GM19468 (cell line): ENCODE data around the gene DSCAML1.

Experiments
- ATAC-seq: cut with Tn5 transposase; IDR thresholded peaks from one replicate; pipeline ENCODE4 v1.9.1; 2021; ENCODE audit warnings: mild to moderate bottlenecking, moderate library complexity, moderate number of reproducible peaks; ENCODE audit not compliant: unreplicated experiment; ENCODE audit errors: extremely low read depth

Gene DSCAML1

DNA sequence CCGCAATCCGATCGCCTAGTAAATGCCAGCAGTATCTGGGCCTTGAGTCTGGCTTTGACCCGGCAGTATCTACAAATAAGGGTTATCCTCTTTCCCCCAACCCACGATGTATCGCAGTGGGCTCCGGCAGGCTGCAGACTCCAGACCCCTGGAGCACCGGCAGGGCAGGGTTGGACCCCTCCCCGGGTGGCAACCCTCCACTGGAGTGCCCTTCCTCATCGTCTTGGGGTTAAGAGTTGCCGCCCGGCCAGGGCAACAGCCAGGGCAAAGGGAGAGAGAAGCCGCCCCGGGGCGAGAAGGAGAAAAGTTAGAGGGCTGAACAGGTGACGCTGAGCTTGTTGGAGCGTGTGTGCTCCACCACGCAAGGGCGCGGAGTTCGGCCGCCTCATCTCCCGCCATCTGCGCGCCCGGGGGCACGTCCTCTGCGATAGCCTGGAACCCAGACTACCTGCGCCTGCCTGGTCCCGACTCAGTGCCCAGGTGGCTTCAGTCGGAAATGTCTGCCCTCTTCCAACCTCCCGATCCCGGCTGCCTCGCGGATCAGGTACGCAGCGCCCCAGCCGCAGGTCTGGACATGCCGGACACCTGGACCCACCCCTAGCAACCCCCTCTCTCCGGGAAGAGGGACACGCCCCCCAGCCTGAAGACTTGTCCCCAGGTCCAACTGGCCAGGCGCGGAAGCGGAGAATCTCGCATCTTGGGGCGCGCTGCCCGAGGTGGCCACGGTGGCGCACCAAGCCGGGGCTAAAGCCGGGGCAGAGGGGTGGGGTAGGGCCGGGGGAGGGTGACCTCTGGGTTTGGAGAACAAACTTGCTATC, 1.2 kb downstream of the DSCAML1 start:
- no peak for ATAC-seq

DNA sequence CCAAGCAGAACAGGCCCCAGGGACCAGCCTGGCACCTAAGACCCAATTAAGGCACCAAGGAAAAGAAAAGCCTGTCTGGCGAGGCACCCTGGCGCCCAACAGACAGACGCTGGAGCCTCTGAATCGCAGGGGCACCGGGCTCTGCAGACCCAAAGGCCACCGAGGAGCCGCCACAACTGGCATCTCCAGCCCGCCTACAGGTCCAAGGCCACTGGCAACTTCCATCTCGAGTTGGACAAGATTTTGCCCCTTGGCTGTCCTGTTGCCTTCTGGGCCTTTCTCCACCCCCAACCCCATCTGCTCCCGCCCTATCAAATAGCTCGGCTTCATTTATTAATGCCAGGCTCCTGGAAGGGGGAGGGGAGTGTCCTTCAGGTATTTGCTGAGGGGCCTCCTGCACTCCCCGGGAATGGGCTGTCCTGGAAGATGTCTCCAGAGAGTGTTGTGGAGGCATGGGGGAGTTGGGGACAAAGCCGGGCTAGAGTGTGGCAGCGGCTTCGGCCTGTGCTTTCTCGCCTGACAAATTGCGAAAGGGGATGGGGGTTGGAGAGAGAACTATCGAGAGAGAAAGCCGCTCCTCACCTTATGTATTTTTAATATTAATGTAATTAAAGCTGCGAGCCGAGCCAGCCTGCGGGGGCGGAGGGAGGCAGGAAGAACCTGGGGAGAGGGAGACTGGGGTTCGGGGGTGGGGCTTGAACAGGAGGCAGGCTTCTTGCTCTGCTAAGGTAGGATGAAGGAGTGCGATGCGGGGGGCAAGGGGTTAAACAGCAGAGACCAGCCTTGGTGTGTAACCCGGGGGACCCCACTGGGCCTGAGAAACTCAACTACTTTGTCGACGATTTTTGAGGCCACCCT, 2.0 kb downstream of the DSCAML1 start:
- no peak for ATAC-seq

DNA sequence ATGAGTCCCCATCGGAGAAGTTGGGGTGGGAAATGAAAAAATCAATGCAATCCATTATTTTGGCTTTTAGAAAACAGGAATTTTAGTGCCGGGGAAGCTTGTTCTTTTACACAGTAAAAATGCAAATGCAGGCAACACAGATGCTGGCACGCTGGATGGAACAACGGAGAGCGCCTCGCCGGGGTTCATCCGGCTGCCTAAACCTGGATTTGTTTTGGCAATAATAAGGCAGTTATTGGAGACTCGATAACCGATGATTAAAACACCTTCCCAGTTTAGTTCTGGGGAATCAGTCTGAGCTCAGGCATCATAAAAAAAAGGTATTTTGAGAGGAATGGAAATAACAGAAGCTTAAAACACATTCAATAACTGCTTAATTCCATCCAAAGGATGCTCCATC, 2.9 kb downstream of the DSCAML1 start:
- ATAC-seq: no peak

DNA sequence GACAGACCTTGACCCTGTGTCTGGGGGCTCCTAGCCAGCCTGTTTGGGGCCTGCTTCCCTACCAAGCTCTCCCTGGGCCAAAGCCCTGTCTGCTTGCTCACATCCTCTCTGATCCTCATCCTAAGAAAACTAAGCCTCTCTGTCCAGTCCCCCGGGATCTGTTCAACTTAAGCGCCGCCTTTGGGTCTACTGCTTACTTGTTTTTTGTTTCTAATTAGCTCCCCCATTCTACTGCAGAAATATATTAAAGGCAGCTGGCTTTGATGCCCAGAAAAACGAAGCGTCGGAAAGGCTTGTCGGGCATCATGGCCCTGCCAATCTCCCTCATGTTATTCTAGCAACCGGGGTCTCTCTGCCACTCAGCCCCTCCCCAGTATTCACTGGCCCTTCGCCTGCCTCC, 3.4 kb downstream of the DSCAML1 start:
- ATAC-seq: no peak

DNA sequence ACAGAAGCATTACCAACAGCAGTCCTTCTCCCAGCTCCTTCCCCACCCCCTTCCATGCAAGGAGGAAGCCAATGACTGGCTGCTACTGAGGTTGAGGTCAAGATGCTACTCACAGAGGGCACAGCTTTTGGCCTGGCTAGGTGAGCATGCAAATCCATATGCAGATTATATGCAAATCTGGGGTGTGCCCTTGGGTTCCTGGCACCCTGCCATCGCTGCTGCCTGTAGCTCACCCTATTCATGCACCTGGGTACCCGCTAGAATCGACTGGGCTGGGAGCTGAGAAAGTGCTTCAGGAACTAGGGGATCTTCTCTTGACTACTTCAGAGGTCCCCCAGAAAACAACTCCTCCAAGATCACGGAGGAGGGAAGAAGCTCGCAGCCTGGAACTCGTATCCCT, 4.0 kb downstream of the DSCAML1 start:
- no peak for ATAC-seq

DNA sequence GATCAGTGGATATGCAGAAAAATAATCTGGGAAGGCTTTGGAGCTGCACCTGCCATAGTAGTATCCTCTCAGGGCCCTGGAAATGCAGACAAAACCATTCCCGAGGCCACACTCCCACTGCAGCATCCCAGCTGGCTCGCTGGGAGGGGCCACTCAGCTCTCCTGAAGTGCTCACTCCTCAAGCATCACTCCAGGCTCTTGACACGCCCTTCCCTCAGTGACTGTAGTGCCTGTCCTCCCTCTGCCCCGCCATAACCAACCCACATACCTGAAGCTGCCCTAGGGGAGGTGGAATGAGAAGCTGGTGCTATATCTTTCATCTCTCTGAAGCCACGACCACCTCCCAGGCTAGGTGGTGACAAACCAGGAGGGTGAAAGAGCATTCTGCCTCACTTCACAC, 4.8 kb downstream of the DSCAML1 start:
- ATAC-seq: no peak

DNA sequence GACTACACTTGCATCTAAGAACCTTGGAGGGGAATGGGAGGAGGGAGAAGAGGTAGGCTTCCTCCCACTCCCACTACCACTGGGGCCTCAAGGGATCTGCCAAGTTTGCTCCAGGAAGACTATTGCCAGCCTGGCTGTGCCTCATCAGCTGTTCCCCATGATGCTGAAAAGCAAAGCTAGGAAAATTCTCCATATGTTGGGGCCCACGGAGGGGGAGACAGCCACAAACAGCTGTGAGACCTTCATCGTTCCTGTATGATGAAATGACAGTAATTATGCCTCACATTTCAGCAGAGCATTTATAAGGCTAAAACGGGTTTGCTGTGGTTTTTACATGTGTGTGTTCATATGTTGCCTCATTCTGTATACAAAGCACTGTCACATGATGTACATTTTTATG, 6.7 kb downstream of the DSCAML1 start:
- ATAC-seq: no peak

DNA sequence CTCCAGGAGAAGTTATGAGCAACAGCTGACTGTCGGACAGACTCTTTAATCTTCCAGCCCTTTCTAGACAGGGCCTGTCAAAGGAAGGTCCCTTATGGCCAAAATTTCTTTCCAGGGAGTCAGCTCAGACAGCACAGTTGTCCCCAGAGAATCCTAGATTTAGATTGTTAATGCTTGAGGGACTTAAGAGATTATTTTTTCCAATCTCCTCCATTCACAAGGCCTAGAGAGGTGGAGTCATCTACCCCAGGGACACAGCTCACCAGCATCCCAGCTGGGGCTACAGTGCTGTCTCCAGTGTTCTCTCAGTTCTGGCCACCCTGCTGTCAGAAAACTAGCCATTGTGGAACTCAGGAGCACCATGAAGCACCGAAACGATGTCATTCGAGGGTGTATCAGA, 7.8 kb downstream of the DSCAML1 start:
- no peak for ATAC-seq

DNA sequence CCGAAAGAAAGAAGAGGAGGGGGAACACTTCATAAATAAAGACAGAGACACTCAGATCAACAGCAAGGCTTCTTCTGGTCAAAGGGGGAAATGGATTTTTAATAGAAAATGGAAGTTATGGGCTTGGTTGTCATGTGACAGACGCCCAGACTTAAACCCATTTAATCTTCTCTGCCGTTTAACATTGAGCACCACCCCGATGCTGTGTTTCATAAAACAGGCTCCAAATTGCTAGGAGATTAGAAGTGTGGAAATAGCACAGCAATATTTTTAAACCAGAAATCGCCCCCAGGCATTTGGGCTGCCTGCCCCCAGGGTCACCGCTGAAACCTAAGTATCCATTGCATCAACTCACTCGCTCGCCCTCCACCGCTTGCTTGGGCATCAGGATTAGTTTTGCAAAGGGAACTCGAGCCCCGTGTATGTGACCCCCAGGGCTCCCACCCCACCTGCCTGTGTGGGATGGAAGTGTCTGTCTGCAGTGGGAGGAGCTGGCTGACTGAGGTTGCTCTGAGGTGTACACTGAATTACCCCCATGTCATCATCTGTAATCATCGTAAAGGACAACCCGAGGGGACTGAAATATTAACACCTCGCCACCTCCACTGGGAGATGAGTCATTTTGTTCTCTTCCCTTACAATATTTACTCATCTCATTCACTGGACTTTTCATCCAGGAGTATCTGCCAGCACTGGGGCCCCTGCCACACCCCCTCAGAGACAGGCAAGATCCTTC, 10.7 kb downstream of the DSCAML1 start:
- ATAC-seq: no peak

DNA sequence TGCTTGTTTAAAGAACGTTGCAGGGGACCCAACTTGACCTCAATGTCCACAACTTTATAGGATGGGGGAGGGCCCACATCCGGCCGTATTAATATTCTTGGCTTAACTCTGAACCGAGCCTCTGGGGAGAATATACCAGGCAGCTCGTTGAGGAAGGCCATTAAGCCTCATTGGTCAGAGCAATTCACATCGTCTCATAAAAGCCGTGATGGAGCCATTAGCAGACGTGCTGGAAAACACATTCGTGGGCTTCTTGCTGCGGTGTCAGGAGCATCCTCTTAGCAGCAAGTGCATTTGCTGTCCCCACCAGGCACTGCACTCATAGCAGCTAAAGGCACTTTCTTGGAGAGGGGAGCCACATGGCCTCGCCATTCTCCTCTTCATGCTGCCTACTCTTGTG, 14.9 kb downstream of the DSCAML1 start:
- no peak for ATAC-seq

DNA sequence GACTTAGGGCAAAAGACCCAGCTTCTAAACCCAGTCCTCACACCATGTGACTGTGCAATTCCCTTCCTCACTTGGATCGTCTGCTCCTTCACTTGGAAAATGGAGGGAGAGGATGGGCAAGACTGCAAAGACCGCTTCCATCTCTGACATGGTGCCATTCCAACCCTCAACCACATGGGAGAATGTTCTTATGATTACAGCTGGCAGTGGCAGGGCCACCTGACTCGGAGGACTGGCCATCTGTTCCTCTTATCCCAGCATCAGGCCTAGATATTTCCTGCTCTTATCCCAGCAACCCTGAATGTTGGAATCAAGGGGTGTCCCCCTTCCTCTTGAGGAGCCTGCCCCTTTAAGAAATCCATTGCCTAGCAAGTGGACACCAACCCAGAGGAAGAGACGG, 15.4 kb downstream of the DSCAML1 start:
- no peak for ATAC-seq

DNA sequence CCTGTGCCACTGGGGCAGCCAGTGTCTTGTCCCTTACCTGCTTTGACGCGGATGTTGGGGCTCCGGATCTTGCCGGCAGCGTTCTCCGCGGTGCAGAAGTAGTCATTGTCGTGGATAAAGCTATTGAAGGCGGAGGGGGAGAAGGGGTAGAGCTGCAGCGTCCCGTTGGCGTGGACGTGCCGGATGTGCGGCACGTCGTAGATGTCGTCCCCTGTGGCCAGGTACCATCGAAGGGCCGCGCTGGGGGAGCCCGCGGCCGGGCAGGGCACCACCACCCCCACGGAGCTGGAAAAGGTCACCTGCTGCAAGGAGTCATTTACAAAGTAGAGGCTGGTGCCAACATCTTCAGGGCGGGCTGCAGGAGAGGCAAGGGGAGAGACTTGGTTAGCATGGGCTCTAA, 16.6 kb downstream of the DSCAML1 start:
- no peak for ATAC-seq

DNA sequence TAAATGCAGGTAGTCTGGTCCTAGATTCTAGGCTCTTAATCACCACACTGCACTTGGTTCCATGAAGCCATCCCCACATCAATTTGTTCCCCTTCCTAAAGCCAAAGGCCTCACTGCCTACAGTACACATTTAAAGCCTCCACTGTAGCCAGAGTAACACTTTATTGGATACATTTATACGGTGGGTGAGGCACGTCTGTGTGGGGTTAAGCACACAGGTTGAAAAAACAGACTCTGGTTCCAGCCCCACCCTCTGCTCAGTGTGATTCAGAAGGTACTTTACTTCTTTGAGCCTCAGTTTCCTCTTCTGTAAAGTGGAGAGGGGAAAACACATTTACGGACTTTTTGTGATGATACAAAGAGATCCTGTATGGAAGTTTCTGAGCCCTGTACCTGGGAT, 22.5 kb downstream of the DSCAML1 start:
- ATAC-seq: no peak

DNA sequence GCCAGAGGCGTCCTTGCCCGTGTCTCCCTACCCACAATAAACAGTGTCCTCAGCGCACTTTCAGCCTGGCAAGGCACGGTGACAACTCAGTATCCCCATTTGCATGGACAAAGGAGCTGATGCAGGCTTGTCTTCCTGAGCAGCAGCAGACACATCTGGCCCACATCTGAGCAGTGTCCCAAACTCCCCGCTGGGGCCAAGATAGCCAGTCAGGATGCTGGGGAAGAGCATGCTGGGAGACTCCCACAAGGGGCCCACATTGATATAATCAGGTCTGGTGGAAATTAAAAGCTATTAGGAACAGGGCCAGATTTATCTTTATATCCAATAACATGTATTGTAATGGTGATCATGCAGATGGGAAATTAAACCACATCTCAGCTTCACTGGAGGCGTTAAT, 24.7 kb downstream of the DSCAML1 start:
- ATAC-seq: no peak

DNA sequence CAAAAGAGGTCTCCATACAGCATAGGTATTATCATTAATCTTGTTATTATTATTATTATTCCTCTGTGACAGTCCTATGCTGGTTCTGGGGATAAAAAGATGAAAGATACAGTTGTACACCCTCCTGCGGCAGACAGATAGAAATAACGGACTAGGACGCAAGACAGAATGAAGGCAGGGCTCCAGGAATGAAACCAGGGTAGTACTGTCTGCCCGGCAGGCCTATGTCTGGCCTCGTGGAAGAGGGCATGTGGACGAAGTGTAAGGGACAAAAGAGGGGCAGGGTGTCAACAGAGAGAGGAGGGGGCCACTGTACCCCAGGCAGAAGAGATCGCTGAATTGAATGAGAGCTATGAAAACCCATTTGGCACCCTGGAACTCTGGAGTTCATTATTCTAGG, 25.2 kb downstream of the DSCAML1 start:
- ATAC-seq: no peak

DNA sequence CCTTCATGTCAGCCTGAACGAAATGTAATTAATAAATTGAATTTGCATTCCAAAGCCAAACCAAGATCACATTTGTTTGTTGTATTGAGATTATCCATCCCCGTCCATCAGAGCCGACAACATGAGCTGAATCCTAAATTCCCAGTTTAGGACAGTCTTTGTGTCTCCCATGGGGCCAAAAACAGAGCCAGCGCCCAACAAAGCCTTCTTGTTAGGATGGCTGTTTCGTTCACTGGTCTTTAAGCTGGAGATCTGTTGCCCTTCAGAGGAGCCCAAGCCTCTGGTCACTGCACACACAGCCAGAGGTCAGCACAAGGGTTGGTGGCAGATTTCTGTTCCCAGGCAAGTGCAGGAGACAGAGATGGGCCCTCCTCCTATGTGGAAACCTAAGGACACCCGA, 25.8 kb downstream of the DSCAML1 start:
- no peak for ATAC-seq

DNA sequence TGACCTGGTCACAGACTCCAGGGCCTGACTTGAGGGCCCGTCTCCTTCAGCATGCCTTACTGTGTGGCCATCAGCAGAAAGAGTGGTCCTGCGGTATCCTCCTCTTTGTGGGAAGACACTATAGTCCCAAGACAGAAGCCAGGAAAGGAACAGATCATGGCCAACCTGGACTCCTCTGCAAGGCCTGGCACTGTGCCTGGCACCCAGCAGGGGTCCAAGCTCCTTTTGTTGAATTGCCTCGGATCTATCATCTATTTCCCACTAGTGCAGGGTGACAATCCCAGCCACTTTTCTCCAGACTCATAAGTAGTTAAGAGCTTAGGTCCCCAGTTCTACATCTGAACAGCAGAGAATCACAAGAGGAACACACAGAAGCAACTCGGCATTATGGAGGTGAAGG, 27.0 kb downstream of the DSCAML1 start:
- no peak for ATAC-seq

DNA sequence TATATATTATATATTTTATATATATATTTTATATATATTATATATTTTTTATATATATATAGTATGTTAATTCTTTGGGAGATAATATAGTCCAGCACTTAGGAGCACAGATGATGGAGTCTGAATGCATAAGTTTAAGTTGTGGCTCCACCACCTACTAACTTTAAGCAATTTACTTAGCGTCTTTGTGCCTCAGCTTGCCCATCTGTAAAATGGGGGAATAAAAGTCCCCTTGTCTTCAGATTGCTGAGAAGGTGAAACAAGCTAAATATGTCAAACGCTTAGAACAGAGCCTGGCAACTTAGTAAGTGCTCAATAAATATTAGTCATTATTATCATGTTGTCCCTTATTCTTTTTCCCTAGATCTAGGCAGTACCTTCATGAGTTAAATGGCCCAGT, 27.5 kb downstream of the DSCAML1 start:
- ATAC-seq: no peak

DNA sequence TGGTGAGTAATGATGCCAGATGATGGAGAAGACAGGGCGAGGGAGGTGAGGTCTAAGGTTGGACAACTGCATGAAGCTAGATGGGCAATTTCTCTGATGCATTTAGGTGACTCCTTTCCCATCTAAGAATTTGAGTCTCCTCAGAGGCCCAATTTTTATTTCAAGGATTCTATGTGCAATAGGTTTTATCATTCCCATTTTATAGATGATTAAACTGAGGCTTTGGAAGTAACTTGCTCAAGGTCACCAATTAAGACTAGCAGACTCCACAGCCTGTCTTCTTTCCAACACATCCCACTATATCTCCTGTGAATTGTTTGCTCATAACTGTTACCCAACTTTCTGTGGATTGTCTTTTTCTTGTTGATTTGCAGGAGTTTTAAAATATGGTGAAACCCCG, 28.5 kb downstream of the DSCAML1 start:
- no peak for ATAC-seq

DNA sequence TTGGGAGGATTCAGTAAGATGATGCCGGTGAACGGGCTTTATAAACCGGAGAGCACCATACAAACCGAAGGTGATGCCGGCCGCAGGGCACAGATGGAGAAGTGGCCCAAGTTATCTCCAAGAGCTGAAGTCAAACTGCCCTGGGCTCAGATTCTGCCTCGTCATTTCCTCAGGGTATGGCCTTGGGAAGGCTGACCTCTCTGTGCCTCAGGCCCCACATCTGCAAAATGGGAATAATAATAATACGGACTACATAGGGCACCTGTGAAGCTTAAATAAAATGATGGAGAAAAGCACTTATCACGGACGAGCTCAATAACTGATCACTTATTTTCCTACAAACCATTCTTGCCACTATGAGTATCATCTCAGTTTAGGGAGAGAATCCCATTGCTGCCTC, 29.9 kb downstream of the DSCAML1 start:
- no peak for ATAC-seq

DNA sequence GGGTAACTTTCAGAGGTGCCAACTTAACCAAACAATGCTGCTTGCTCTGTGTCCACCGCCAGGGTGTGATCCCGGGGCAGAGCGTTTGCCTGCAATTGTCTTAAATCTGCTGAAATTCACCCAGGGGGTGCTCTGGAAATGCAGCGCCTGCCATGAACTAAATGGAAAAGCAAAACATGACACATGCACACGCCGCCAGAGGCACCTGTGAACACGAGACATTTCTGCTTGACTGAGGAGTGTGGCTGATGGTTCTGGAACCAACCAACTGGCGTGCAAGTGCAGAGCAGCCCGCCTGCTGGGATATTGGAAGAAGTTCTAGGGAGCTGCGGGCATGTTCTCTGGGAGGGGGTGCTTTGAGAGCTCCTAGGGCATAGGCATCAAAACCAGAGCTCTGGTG, 30.4 kb downstream of the DSCAML1 start:
- ATAC-seq: no peak
